ENCODE data around the gene DTL. TPM values are rescaled to one million over a fixed set of nuclear protein-coding genes. Genes with fewer than 3 reads are reported as not detected.

DTL gene
- polyA plus RNA-seq, 1 experiment, result 8.3 TPM

- no peak for TF ChIP-seq CTCF (IDR thresholded peaks at IDR 0.05; ENCODE audit: insufficient read depth, low read depth, low read length)
- H3K36me3 ChIP-seq (ENCODE audit: control insufficient read depth, insufficient read depth, low read length), result no peaks in the 10 kb centered on the region
- POLR2A ChIA-PET, result no interaction called here
Observed at GRCh38 chr1:212101735-212102134, 66.2 kb downstream of the DTL start.

GRCh38 chr1:212104586-212105325 lies 69.2 kb downstream of the DTL start:
- peak; percentile 11 for DNase-seq (ENCODE audit: low read depth)
- ChIA-PET POLR2A (no interaction called here), CTCF (interaction anchor here (0.7 to 2.6 kb wide), 3 partner anchors 23 to 125 kb away, joined by 3 to 10 read pairs (median 3); no protein-coding TSS in a partner anchor)
- Histone ChIP-seq H3K27me3 (ENCODE audit: control insufficient read depth, insufficient read depth, low read length) (no peaks in the 10 kb centered on the region), H3K4me3 (ENCODE audit: low read depth, low read length) (no peak overlapping the region), H3K36me3 (ENCODE audit: control insufficient read depth, insufficient read depth, low read length) (no peaks in the 10 kb centered on the region)
- TF ChIP-seq CTCF (IDR thresholded peaks at IDR 0.05; ENCODE audit: insufficient read depth, low read depth, low read length), result no peak

More at GRCh38 chr1:212101735-212102134, 66.2 kb downstream of the DTL start:
- Histone ChIP-seq H3K27me3 (ENCODE audit: control insufficient read depth, insufficient read depth, low read length) (no peaks in the 10 kb centered on the region), H3K4me3 (ENCODE audit: low read depth, low read length) (no peak overlapping the region)
- CTCF ChIA-PET, result interaction anchor here (1.5 kb wide), 1 partner anchor 18 kb away, joined by 3 read pairs; no protein-coding TSS in a partner anchor
- no peak for DNase-seq (ENCODE audit: low read depth)

- DNase-seq (ENCODE audit: low read depth), result no peak
- Histone ChIP-seq H3K27me3 (ENCODE audit: control insufficient read depth, insufficient read depth, low read length) (no peaks in the 10 kb centered on the region), H3K36me3 (ENCODE audit: control insufficient read depth, insufficient read depth, low read length) (no peaks in the 10 kb centered on the region), H3K4me3 (ENCODE audit: low read depth, low read length) (no peak overlapping the region)
- CTCF ChIA-PET, result interaction anchor here (0.6 to 2.6 kb wide), 2 partner anchors 35 to 105 kb away, joined by 4 to 10 read pairs; no protein-coding TSS in a partner anchor
- POLR2A ChIA-PET, result no interaction called here
- TF ChIP-seq CTCF (IDR thresholded peaks at IDR 0.05; ENCODE audit: insufficient read depth, low read depth, low read length), result no peak
Observed at GRCh38 chr1:212106286-212106792, 70.8 kb downstream of the DTL start.

GRCh38 chr1:212107481-212107880 lies 71.9 kb downstream of the DTL start:
- CTCF ChIA-PET, result no interaction called here
- TF ChIP-seq CTCF (IDR thresholded peaks at IDR 0.05; ENCODE audit: insufficient read depth, low read depth, low read length), result no peak
- H3K36me3 ChIP-seq (ENCODE audit: control insufficient read depth, insufficient read depth, low read length), result no peaks in the 10 kb centered on the region
- DNase-seq (ENCODE audit: low read depth), result no peak
- H3K4me3 ChIP-seq (ENCODE audit: low read depth, low read length), result no peak overlapping the region
- H3K27me3 ChIP-seq (ENCODE audit: control insufficient read depth, insufficient read depth, low read length), result no peaks in the 10 kb centered on the region
- POLR2A ChIA-PET, result no interaction called here

- no peak for TF ChIP-seq CTCF (IDR thresholded peaks at IDR 0.05; ENCODE audit: insufficient read depth, low read depth, low read length)
- no peak for DNase-seq (ENCODE audit: low read depth)
- Histone ChIP-seq H3K36me3 (ENCODE audit: control insufficient read depth, insufficient read depth, low read length) (no peaks in the 10 kb centered on the region), H3K4me3 (ENCODE audit: low read depth, low read length) (no peak overlapping the region), H3K27me3 (ENCODE audit: control insufficient read depth, insufficient read depth, low read length) (no peaks in the 10 kb centered on the region)
- ChIA-PET POLR2A (no interaction called here), CTCF (no interaction called here)
Observed at GRCh38 chr1:212108187-212108586, 72.6 kb downstream of the DTL start.

All from BJ (cell line).